Stimulated activated memory B cell treated with anti-CD40 and anti-IgM and Interleukin-4, amounts not matched to agents 10 μg/mL and 1 μg/mL and 100 μg/mL, for 72 hours (primary cell): ENCODE data around the gene UBE3D.
"Not testable (repeated sequence)": the region's sequence is repeated elsewhere in the genome, so short reads cannot be mapped to it uniquely, and the experiment has no call there.

ENCODE experiments used
- ATAC-seq: fragments of 150-1000 bp; cut with Tn5 transposase; 2 replicates; pipeline ENCODE4 v1.10.0; 2021
- H3K27ac Mint-ChIP-seq: one replicate; pipeline ENCODE4 v1.8.0; 2022; ENCODE audit warnings: mild to moderate bottlenecking, mixed read lengths
- H3K27me3 Mint-ChIP-seq: one replicate; pipeline ENCODE4 v1.8.0; 2022; ENCODE audit warnings: mixed read lengths
- H3K36me3 Mint-ChIP-seq: one replicate; pipeline ENCODE4 v1.8.0; 2022; ENCODE audit warnings: mixed read lengths
- H3K4me1 Mint-ChIP-seq: one replicate; pipeline ENCODE4 v1.8.0; 2022; ENCODE audit warnings: mixed read lengths
- H3K4me3 Mint-ChIP-seq: one replicate; pipeline ENCODE4 v1.8.0; 2022; ENCODE audit warnings: mild to moderate bottlenecking, moderate library complexity, mixed read lengths
- H3K9me3 Mint-ChIP-seq: one replicate; pipeline ENCODE4 v1.8.0; 2022; ENCODE audit warnings: mixed read lengths

Gene UBE3D

GRCh38 chr6:83019741-83020140 lies 45.9 kb downstream of the UBE3D start:
- no peak overlapping the region for H3K27ac Mint-ChIP-seq
- no peak overlapping the region for H3K4me3 Mint-ChIP-seq
- peaks cover 6% of the 10 kb centered on the region for H3K9me3 Mint-ChIP-seq
- no peaks in the 10 kb centered on the region for H3K27me3 Mint-ChIP-seq
- no peaks in the 10 kb centered on the region for H3K4me1 Mint-ChIP-seq
- no peak for ATAC-seq
- H3K36me3 Mint-ChIP-seq = peaks cover 79% of the 10 kb centered on the region

- H3K4me1 Mint-ChIP-seq = not testable (repeated sequence)
Measured at GRCh38 chr6:83011131-83011530, 54.5 kb downstream of the UBE3D start.

DNA sequence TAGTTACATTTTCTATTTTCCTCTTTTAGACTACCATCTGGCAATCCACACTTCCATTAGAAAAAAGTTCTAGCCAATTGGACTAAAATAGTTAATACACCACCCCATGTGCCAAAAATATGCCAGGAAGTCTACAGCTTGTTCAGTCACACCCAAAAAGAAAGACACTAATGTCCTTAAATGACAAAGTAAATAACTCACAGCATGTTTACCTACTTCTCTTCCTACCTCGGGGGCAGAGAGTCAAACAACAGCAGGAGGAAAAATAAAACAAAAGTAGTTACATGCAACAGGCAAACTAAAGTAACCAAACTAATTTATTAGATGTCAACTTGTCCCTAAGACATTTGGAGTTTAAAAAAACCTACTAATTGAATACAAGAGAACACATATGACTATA lies 57.0 kb downstream of the UBE3D start:
- Mint-ChIP-seq H3K27ac (no peak overlapping the region), H3K27me3 (no peaks in the 10 kb centered on the region), H3K4me1 (peaks cover 6% of the 10 kb centered on the region), H3K36me3 (peaks cover 39% of the 10 kb centered on the region), H3K4me3 (no peak overlapping the region), H3K9me3 (no peaks in the 10 kb centered on the region)
- ATAC-seq = no peak

More at GRCh38 chr6:83011131-83011530, 54.5 kb downstream of the UBE3D start:
- not testable (repeated sequence) for H3K4me3 Mint-ChIP-seq, H3K27ac Mint-ChIP-seq, H3K27me3 Mint-ChIP-seq, ATAC-seq, H3K9me3 Mint-ChIP-seq
- H3K36me3 Mint-ChIP-seq = peaks cover 55% of the 10 kb centered on the region

- H3K27ac Mint-ChIP-seq = no peak overlapping the region
- H3K4me3 Mint-ChIP-seq = no peak overlapping the region
- peaks cover 17% of the 10 kb centered on the region for H3K36me3 Mint-ChIP-seq
- ATAC-seq = no peak
- peaks cover 6% of the 10 kb centered on the region for H3K4me1 Mint-ChIP-seq
- no peaks in the 10 kb centered on the region for H3K9me3 Mint-ChIP-seq
- no peaks in the 10 kb centered on the region for H3K27me3 Mint-ChIP-seq
Measured at GRCh38 chr6:83006270-83006905, 59.3 kb downstream of the UBE3D start.

- Mint-ChIP-seq H3K9me3 (no peaks in the 10 kb centered on the region), H3K27ac (no peak overlapping the region), H3K27me3 (no peaks in the 10 kb centered on the region), H3K36me3 (peaks cover 49% of the 10 kb centered on the region), H3K4me1 (no peaks in the 10 kb centered on the region), H3K4me3 (no peak overlapping the region)
- no peak for ATAC-seq
Measured at GRCh38 chr6:82996156-82996555, 69.5 kb downstream of the UBE3D start.

DNA sequence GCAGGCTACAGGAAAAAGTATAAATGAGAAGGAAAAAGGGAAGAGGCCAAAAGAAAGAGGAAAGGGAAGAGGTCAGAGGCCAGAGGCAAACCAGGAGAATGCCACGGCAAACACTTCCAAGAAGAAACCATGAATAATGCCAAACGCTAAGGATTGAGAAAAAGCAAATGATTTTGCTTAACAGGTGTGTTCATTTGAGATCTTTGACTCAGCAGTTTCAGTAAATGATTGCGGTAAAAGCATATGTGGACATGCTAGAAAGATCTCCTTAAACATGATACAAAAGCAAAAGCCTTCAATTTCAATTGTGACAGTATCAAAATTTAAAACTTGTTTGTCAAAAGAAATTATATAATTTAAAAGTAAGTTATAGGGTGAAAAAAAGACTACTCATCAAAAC lies 70.6 kb downstream of the UBE3D start:
- H3K36me3 Mint-ChIP-seq = peaks cover 49% of the 10 kb centered on the region

DNA sequence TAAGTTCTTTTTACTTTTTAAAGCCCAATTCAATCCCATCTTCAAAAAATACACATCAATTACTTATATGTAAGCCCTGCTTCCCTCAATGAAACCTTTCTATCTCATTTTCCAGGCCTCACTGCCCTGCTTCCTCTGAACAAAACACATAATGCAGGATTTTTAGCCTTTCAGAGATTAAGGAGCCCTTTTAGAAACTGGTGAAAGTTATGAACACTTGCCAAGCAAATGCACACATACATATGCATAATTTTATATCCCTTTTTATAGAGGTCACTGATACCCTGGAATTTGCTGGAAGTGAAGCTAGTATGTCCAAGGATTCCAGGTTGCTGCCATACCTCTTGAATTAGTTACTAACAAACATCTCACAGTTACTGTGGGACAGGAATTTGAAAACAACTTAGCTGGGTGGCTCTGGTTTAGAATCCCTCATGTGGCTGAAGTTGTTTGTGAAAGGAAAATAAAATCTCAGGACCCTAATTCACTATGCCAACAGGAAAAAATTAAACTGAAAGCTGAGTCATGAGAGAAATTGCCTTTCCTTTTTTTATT lies 75.8 kb downstream of the UBE3D start:
- no peak for ATAC-seq
- Mint-ChIP-seq H3K9me3 (no peaks in the 10 kb centered on the region), H3K27ac (no peak overlapping the region), H3K4me1 (no peaks in the 10 kb centered on the region), H3K4me3 (no peak overlapping the region), H3K36me3 (peaks cover 26% of the 10 kb centered on the region), H3K27me3 (no peaks in the 10 kb centered on the region)

More for the DNA sequence above, 70.6 kb downstream of the UBE3D start:
- H3K27ac Mint-ChIP-seq = no peak overlapping the region
- no peaks in the 10 kb centered on the region for H3K27me3 Mint-ChIP-seq
- ATAC-seq = no peak
- H3K4me3 Mint-ChIP-seq = no peak overlapping the region
- H3K4me1 Mint-ChIP-seq = no peaks in the 10 kb centered on the region
- H3K9me3 Mint-ChIP-seq = no peaks in the 10 kb centered on the region

DNA sequence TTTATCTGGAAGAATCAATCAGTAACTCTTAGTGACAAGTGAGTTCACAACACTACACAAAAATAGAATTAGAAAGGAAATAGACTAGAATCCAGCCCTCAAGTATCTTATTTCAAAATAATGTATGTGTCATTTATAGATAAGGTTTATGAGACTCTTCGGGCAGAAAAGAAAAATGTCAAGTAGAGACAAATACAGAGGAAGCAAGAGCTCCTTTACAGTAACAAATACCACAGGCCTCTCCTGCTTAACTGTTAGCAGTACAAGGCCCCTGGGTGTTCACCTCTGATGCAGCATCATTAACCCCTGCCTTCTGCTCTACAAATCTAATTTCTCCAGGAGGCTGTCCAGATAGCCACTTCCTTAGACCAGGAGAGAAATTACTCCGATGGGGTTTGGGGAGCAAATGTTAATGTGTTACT lies 76.7 kb downstream of the UBE3D start:
- Mint-ChIP-seq H3K4me1 (no peaks in the 10 kb centered on the region), H3K36me3 (peaks cover 18% of the 10 kb centered on the region), H3K27ac (no peak overlapping the region), H3K9me3 (no peaks in the 10 kb centered on the region), H3K27me3 (no peaks in the 10 kb centered on the region), H3K4me3 (no peak overlapping the region)
- no peak for ATAC-seq

DNA sequence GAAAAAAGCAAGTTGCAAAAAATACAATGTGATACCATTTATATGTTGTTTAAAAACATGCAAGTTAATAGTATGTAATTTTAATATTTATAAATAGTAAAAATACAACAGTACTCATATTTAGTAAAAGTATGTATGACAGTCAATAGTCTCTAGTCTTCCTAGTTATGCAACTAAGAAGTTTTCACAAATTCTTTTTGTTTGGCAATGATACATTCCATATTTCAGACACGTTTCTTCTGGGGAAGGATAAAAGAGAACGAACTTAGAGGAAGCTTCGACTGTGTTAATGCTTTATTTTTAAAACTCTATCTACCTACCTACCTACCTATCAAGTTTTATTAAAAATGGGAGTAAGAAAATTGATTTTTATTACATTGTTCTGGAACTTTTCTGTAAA lies 77.7 kb downstream of the UBE3D start:
- Mint-ChIP-seq H3K36me3 (peaks cover 9% of the 10 kb centered on the region), H3K9me3 (no peaks in the 10 kb centered on the region), H3K27me3 (no peaks in the 10 kb centered on the region), H3K27ac (no peak overlapping the region), H3K4me3 (no peak overlapping the region), H3K4me1 (no peaks in the 10 kb centered on the region)
- no peak for ATAC-seq

GRCh38 chr6:82987416-82987815 lies 78.2 kb downstream of the UBE3D start:
- ATAC-seq = no peak
- no peak overlapping the region for H3K27ac Mint-ChIP-seq
- H3K9me3 Mint-ChIP-seq = no peaks in the 10 kb centered on the region
- no peak overlapping the region for H3K4me3 Mint-ChIP-seq
- no peaks in the 10 kb centered on the region for H3K4me1 Mint-ChIP-seq
- H3K36me3 Mint-ChIP-seq = peaks cover 6% of the 10 kb centered on the region
- H3K27me3 Mint-ChIP-seq = no peaks in the 10 kb centered on the region

- no peaks in the 10 kb centered on the region for H3K9me3 Mint-ChIP-seq
- peaks cover 12% of the 10 kb centered on the region for H3K36me3 Mint-ChIP-seq
- no peak overlapping the region for H3K4me3 Mint-ChIP-seq
- no peaks in the 10 kb centered on the region for H3K27me3 Mint-ChIP-seq
- H3K27ac Mint-ChIP-seq = no peak overlapping the region
- H3K4me1 Mint-ChIP-seq = no peaks in the 10 kb centered on the region
- no peak for ATAC-seq
Measured at GRCh38 chr6:82984720-82985119, 80.9 kb downstream of the UBE3D start.

DNA sequence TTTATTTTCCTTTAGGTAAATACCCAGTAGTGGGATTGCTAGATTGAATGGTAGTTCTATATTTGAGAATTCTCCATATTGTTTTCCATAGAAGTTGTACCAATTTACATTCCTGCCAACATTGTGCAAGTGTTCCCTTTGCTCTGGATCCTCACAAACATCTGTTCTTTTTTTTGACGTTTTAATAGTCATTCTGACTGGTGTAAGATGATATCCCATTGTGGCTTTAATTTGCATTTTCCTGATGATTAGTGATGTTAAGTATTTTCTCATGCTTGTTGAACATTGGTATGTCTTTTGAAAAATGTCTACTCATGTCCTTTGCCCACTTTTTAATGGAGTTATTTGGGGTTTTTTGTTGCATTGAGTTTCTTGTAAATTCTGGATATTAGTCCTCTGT lies 85.6 kb downstream of the UBE3D start:
- Mint-ChIP-seq H3K4me1 (no peaks in the 10 kb centered on the region), H3K27ac (no peak overlapping the region), H3K27me3 (no peaks in the 10 kb centered on the region), H3K9me3 (no peaks in the 10 kb centered on the region), H3K4me3 (no peak overlapping the region), H3K36me3 (peaks cover 12% of the 10 kb centered on the region)
- ATAC-seq = no peak

DNA sequence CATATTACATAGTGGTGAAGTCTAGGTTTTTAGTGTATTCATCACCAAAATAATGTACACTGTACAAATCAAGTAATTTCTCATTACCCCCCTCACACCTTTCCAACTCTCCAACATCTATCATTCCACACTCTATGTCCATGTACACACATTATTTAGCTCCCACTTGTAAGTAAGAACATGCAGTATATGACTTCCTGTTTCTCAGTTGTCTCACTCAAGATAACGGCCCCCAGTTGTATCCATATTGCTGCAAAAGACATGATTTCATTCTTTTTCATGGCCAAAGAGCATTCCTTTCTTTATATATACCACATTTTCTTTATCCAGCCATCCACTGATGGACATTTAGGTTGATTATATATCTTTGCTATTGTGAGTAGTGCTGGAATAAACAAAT lies 86.0 kb downstream of the UBE3D start:
- Mint-ChIP-seq H3K4me3 (no peak overlapping the region), H3K27me3 (no peaks in the 10 kb centered on the region), H3K27ac (no peak overlapping the region), H3K9me3 (no peaks in the 10 kb centered on the region), H3K4me1 (no peaks in the 10 kb centered on the region), H3K36me3 (peaks cover 12% of the 10 kb centered on the region)
- no peak for ATAC-seq

GRCh38 chr6:82978362-82978945 lies 87.2 kb downstream of the UBE3D start:
- Mint-ChIP-seq H3K36me3 (peaks cover 12% of the 10 kb centered on the region), H3K27ac (no peak overlapping the region), H3K27me3 (no peaks in the 10 kb centered on the region), H3K9me3 (no peaks in the 10 kb centered on the region), H3K4me1 (no peaks in the 10 kb centered on the region), H3K4me3 (no peak overlapping the region)
- ATAC-seq = no peak

- Mint-ChIP-seq H3K27me3 (no peaks in the 10 kb centered on the region), H3K4me3 (no peak overlapping the region), H3K36me3 (peaks cover 8% of the 10 kb centered on the region), H3K4me1 (no peaks in the 10 kb centered on the region), H3K27ac (no peak overlapping the region), H3K9me3 (peaks cover 5% of the 10 kb centered on the region)
- no peak for ATAC-seq
Measured at GRCh38 chr6:82976179-82976578, 89.5 kb downstream of the UBE3D start.

DNA sequence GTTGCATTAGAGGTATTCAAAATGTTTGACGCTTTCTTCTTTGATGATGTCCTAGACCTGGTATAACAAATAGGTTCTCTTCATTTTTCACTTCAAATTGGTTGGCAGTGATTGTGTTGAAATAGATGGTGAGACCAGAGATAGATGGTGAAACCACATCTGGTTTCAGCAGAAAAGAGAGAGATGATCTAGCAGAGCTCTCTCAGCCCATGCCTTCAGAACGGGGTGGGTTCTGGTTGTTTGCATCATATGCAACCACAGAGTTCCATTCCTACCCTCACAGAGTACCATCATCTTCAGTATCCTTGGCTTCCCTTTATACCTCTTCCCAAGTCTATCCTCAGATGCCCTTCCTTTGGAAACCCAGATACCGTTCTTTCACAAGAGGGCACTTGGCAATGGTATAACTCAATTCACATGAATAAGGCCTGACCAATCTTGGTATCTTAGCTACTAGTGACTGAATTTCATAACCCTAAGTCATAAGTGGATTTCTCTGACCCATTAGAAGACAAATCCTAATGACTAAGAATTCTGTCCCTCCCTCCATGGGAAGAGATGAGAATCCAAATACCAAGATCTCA lies 93.7 kb downstream of the UBE3D start:
- no peaks in the 10 kb centered on the region for H3K27me3 Mint-ChIP-seq
- H3K27ac Mint-ChIP-seq = no peak overlapping the region
- peaks cover 6% of the 10 kb centered on the region for H3K4me1 Mint-ChIP-seq
- peaks cover 8% of the 10 kb centered on the region for H3K36me3 Mint-ChIP-seq
- ATAC-seq = no peak
- no peak overlapping the region for H3K4me3 Mint-ChIP-seq
- peaks cover 5% of the 10 kb centered on the region for H3K9me3 Mint-ChIP-seq
